HepG2 (cell line): Measurements from ENCODE around the gene CDYL. TPM values are rescaled to one million over a fixed set of nuclear protein-coding genes. Genes with fewer than 3 reads are reported as not detected.

Source experiments
- ATAC-seq: fragments of 200-7000 bp; cut with Tn5 transposase; 3 replicates; pipeline ENCODE4 v1.9.1; 2020; ENCODE audit warnings: mild to moderate bottlenecking, moderate library complexity
- BruUV-seq: library from RNA; stranded (reverse); fragments of 400-500 nt; replicated peaks from 2 replicates; lab custom pipeline; 2021; lab: Mats Ljungman, UMichigan
- CTCF ChIA-PET: fragments of 300-600 bp; formaldehyde crosslinking; extraction: SDS; loops from one replicate; lab custom pipeline; 2021; ENCODE audit warnings: low total read pairs, inconsistent platforms, low intra/inter-chr PET ratio; lab: Yijun Ruan, JAX
- POLR2A ChIA-PET: fragments of 350-600 bp; sonication (Branson Sonifier 250); formaldehyde crosslinking; loops from one replicate; lab custom pipeline; 2020; ENCODE audit warnings: antibody characterized with exemption, inconsistent platforms; lab: Yijun Ruan, JAX
- DNase-seq: peaks from one replicate; pipeline ENCODE4 v3.0.0-alpha.2; 2015; ENCODE audit warnings: low spot score
- FAIRE-seq: peaks from 3 replicates; lab custom pipeline; 2011; peaks lifted over from hg19 to GRCh38; lab: Jason Lieb, UNC
- H2AFZ ChIP-seq: one replicate; pipeline ENCODE4 v1.6.1; 2011; ENCODE audit warnings: low read length, inconsistent platforms
- H3K27ac ChIP-seq: fragments of 300-600 bp; 3 replicates; pipeline ENCODE4 v1.8.0; 2011; ENCODE audit warnings: mixed run types, mild to moderate bottlenecking, mixed read lengths, low read length, inconsistent platforms; ENCODE audit not compliant: insufficient read depth; ENCODE audit errors: extremely low read length
- H3K27me3 ChIP-seq, 2 experiments: fragments of 200-600 bp in 1 of 2; 2 replicates in 1 of 2; 3 replicates in 1 of 2; pipeline versions ENCODE4 v1.6.0 to v1.8.0; 2011; ENCODE audit warnings: low read length in 2 of 2, mild to moderate bottlenecking in 2 of 2, moderate library complexity in 2 of 2, inconsistent platforms in 1 of 2; ENCODE audit not compliant: insufficient read depth in 2 of 2, control insufficient read depth in 1 of 2
- H3K36me3 ChIP-seq, 2 experiments: fragments of 200-600 bp in 1 of 2; replicated peaks in 1 of 2; 2 replicates in 1 of 2; 3 replicates in 1 of 2; pipeline versions ENCODE4 v1.5.1 to v1.8.0; 2011; ENCODE audit warnings: low read length in 2 of 2, inconsistent platforms in 1 of 2; ENCODE audit not compliant: insufficient read depth in 2 of 2, control insufficient read depth in 1 of 2
- H3K4me1 ChIP-seq: 2 replicates; pipeline ENCODE4 v1.5.1; 2012; ENCODE audit warnings: low read length, inconsistent platforms; ENCODE audit not compliant: insufficient read depth
- H3K4me2 ChIP-seq: 2 replicates; pipeline ENCODE4 v1.6.0; 2011; ENCODE audit warnings: low read depth, low read length, inconsistent platforms
- H3K4me3 ChIP-seq, 3 experiments: fragments of 200-600 bp in 1 of 3; sonication (generic), shearing (Covaris generic) in 1 of 3; replicated peaks in 1 of 3; 2 replicates each; pipeline ENCODE4 v1.5.1; 2011 to 2016; ENCODE audit warnings: low read length in 3 of 3, inconsistent platforms in 2 of 3, low read depth in 2 of 3, mild to moderate bottlenecking in 2 of 3, control low read depth in 1 of 3, mixed read lengths in 1 of 3; ENCODE audit not compliant: insufficient read depth in 1 of 3
- H3K79me2 ChIP-seq: one replicate; pipeline ENCODE4 v1.6.1; 2011; ENCODE audit warnings: low read length, inconsistent platforms; ENCODE audit not compliant: insufficient read depth
- H3K9ac ChIP-seq: 2 replicates; pipeline ENCODE4 v1.6.0; 2011; ENCODE audit warnings: mild to moderate bottlenecking, low read depth, low read length, inconsistent platforms; ENCODE audit not compliant: insufficient read depth
- H3K9me3 ChIP-seq: 2 replicates; pipeline ENCODE4 v1.5.1; 2012; ENCODE audit warnings: mild to moderate bottlenecking, low read length
- H4K20me1 ChIP-seq: 2 replicates; pipeline ENCODE4 v1.6.0; 2011; ENCODE audit warnings: inconsistent platforms, mild to moderate bottlenecking, low read length, moderate library complexity; ENCODE audit not compliant: insufficient read depth
- DBP ChIP-seq: sonication (generic); formaldehyde crosslinking; IDR thresholded peaks from 2 replicates; pipeline ENCODE4 v1.4.0; 2020; ENCODE audit warnings: missing genetic modification reagents; ENCODE audit errors: not compliant biosample characterization
- FIP1L1 ChIP-seq: fragments of 200-400 bp; formaldehyde crosslinking; IDR thresholded peaks from 2 replicates; pipeline ENCODE4 v1.6.1; 2018; ENCODE audit warnings: low read depth, mild to moderate bottlenecking, low read length, moderate library complexity, borderline replicate concordance; ENCODE audit not compliant: insufficient read depth
- SMC3 ChIP-seq: IDR thresholded peaks from 2 replicates; pipeline ENCODE4 v1.6.1; 2011; ENCODE audit warnings: low read length, improper control_type of control experiment
- SP2 ChIP-seq: sonication (generic); formaldehyde crosslinking; IDR thresholded peaks from 2 replicates; pipeline ENCODE4 v1.5.1; 2020; ENCODE audit warnings: mild to moderate bottlenecking, missing genetic modification reagents
- ZNF326 ChIP-seq: sonication (generic); formaldehyde crosslinking; IDR thresholded peaks from 2 replicates; pipeline ENCODE4 v1.4.0; 2020; ENCODE audit warnings: missing genetic modification reagents, borderline replicate concordance
- ZNF570 ChIP-seq: sonication (generic); formaldehyde crosslinking; IDR thresholded peaks from 2 replicates; pipeline ENCODE4 v1.4.0; 2020; ENCODE audit warnings: mild to moderate bottlenecking, missing genetic modification reagents, borderline replicate concordance
- ZNF841 ChIP-seq: sonication (generic); formaldehyde crosslinking; IDR thresholded peaks from 2 replicates; pipeline ENCODE4 v1.8.1; 2023; ENCODE audit warnings: missing genetic modification reagents, borderline replicate concordance
- WGBS: methylation state at CpG from one replicate; pipeline ENCODE4 v1.1.6; 2017; ENCODE audit warnings: low lambda C conversion rate; 5-methylcytosine and 5-hydroxymethylcytosine counted together
- in situ Hi-C: cut with HindIII; loops from 2 replicates; pipeline ENCODE4 v1.10.0; 2017; ENCODE audit warnings: low pct_unique_long_range_greater_than_20kb; ENCODE audit not compliant: extremely low pct_ligation_motif_present
- intact Hi-C: fragments of 100-400 bp; cut with micrococcal nuclease; formaldehyde crosslinking; loops from one replicate; pipeline ENCODE4 v1.10.0; 2022; ENCODE audit not compliant: unreplicated experiment
- polyA plus RNA-seq, 8 experiments: library from polyadenylated mRNA; depleted of rRNA in 3 of 8; stranded (reverse) in 7 of 8; unstranded in 1 of 8; fragments of >200 nt; fragmentation: Illumina TruSeq in 4 of 8; extraction: Trizol in 4 of 8; gene quantifications; 2 replicates each; pipeline versions ENCODE4 v1.2.1 to v1.2.3, GENCODE V29; 2011 to 2016; ENCODE audit warnings: low read depth in 4 of 8, missing spikeins in 1 of 8, mixed read lengths in 1 of 8; ENCODE audit not compliant: insufficient read depth in 1 of 8
- total RNA-seq, 5 experiments: library from RNA; depleted of rRNA; stranded (reverse); fragments of >200 nt; fragmentation: Illumina TruSeq; extraction: Trizol; gene quantifications; 2 replicates each; pipeline ENCODE4 v1.2.3, GENCODE V29; 2016; ENCODE audit warnings: low read depth in 1 of 5
- TF ChIP-seq, protein P1 (sequence below): sonication (generic); formaldehyde crosslinking; IDR thresholded peaks from 2 replicates; pipeline ENCODE4 v1.4.0; 2020; ENCODE audit warnings: missing genetic modification reagents

Gene CDYL
- total and polyA plus RNA-seq, 2 of the 13 experiments (the other 11 are each of a cell fraction or from before 2014, with no cell fraction given), result 22.8 to 105 TPM

- TF ChIP-seq FIP1L1 (no peak), SP2 (CRISPR knock-in tag) (no peak), ZNF326 (CRISPR knock-in tag) (no peak)
Observed at GRCh38 chr6:4970739-4971395, 194.7 kb downstream of the CDYL start (continued).

GRCh38 chr6:4971851-4972250, 195.6 kb downstream of the CDYL start:
- H3K27me3 ChIP-seq, result peaks cover 8 to 52% of the 10 kb centered on the region in 2 experiments; a peak in 4 of 5 replicates
- 40% methylated on average over 7 of the region's 7 CpGs for WGBS
- peak; percentile 60 for ATAC-seq
- H3K4me3 ChIP-seq, result no peak overlapping the region; a peak in 1 of 6 replicates
- H2AFZ ChIP-seq, result no peak overlapping the region
- in situ Hi-C loops, result no loop called here
- TF ChIP-seq, protein P1, sequence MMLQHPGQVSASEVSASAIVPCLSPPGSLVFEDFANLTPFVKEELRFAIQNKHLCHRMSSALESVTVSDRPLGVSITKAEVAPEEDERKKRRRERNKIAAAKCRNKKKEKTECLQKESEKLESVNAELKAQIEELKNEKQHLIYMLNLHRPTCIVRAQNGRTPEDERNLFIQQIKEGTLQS (CRISPR knock-in tag), result no peak
- TF ChIP-seq SMC3, result no peak
- no peak for TF ChIP-seq ZNF570
- no peak for TF ChIP-seq ZNF841 (CRISPR knock-in tag)
- TF ChIP-seq DBP, result no peak
- no peak for FAIRE-seq
- peaks cover 5% of the 10 kb centered on the region; the same call in 1 of the 2 replicates for H3K4me1 ChIP-seq
- intact Hi-C loops, result no loop called here
- ChIA-PET CTCF (no interaction called here), POLR2A (no interaction called here)
- no TSS peak for BruUV-seq
- no peaks in the 10 kb centered on the region for H3K79me2 ChIP-seq
- H3K9ac ChIP-seq, result no peak overlapping the region
- H4K20me1 ChIP-seq, result no peaks in the 10 kb centered on the region
- DNase-seq, result no peak
- no peak overlapping the region for H3K27ac ChIP-seq
- H3K4me2 ChIP-seq, result no peak overlapping the region
- H3K9me3 ChIP-seq, result no peaks in the 10 kb centered on the region
- no peaks in the 10 kb centered on the region for H3K36me3 ChIP-seq
